IgD-negative memory B cell (primary cell): Measurements from ENCODE around the gene RAB3C. TPM values are rescaled to one million over a fixed set of nuclear protein-coding genes. Genes with fewer than 3 reads are reported as not detected.
A peak's percentile ranks its signal among the peaks of the same experiment; 100 is the strongest.
"Not testable (repeated sequence)": the region's sequence is repeated elsewhere in the genome, so short reads cannot be mapped to it uniquely, and the experiment has no call there.

Experiments
- H3K27ac Mint-ChIP-seq, 3 donors: one replicate each; pipeline ENCODE4 v1.8.0; 2020 to 2022; ENCODE audit warnings: mild to moderate bottlenecking in 3 of 3, mixed read lengths in 3 of 3, moderate library complexity in 1 of 3
- H3K27me3 Mint-ChIP-seq: one replicate; pipeline ENCODE4 v1.8.0; 2021; ENCODE audit warnings: mixed read lengths
- H3K36me3 Mint-ChIP-seq: one replicate; pipeline ENCODE4 v1.8.0; 2020; ENCODE audit warnings: mild to moderate bottlenecking, mixed read lengths
- H3K4me1 Mint-ChIP-seq, 3 donors: one replicate each; pipeline ENCODE4 v1.8.0; 2020 to 2022; ENCODE audit warnings: mixed read lengths in 3 of 3, mild to moderate bottlenecking in 1 of 3
- H3K4me3 Mint-ChIP-seq, 4 donors: one replicate each; pipeline ENCODE4 v1.8.0; 2020 to 2022; ENCODE audit warnings: mild to moderate bottlenecking in 4 of 4, mixed read lengths in 4 of 4, moderate library complexity in 3 of 4
- H3K9me3 Mint-ChIP-seq, 3 donors: one replicate each; pipeline ENCODE4 v1.8.0; 2020 to 2021; ENCODE audit warnings: mixed read lengths in 3 of 3, mild to moderate bottlenecking in 1 of 3
- polyA plus RNA-seq: library from polyadenylated mRNA; unstranded; fragments of 300-500 nt; fragmentation: Illumina TruSeq; gene quantifications from one replicate; pipeline ENCODE4 v1.2.3, GENCODE V29; 2021

RAB3C gene
- polyA plus RNA-seq, 1 donor from 2014 or later: 1.7 TPM

- Mint-ChIP-seq H3K9me3 (no peaks in the 10 kb centered on the region), H3K36me3 (peaks cover 3% of the 10 kb centered on the region), H3K4me3 (no peak overlapping the region), H3K27me3 (no peaks in the 10 kb centered on the region), H3K27ac (peak overlapping the region in 1 of 3 donors; percentile 24), H3K4me1 (no peaks in the 10 kb centered on the region)
Measured at GRCh38 chr5:58675341-58675740, 92.5 kb downstream of the RAB3C start.

DNA sequence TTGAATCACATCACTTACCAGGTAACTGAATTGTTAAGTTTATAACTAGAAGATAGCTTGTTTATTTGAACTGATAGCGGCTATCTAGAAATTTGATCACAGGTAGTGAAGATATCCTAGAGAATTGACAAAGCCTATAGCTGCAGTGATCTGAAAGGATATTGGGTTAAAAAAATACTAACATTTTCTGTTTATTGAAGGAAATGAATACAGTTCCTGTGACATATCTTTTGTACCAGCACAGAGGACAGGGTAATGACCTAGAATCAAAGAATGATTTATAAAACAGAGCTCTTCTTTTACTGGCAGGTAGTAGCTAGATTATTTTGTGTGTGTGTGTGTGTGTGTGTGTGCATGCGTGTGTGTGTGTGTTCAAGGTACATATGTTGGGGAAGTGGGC, 94.8 kb downstream of the RAB3C start:
- Mint-ChIP-seq H3K4me1 (no peaks in the 10 kb centered on the region), H3K9me3 (no peaks in the 10 kb centered on the region), H3K4me3 (no peak overlapping the region), H3K36me3 (peaks cover 3% of the 10 kb centered on the region), H3K27ac (peak overlapping the region in 1 of 3 donors; percentile 28), H3K27me3 (no peaks in the 10 kb centered on the region)

DNA sequence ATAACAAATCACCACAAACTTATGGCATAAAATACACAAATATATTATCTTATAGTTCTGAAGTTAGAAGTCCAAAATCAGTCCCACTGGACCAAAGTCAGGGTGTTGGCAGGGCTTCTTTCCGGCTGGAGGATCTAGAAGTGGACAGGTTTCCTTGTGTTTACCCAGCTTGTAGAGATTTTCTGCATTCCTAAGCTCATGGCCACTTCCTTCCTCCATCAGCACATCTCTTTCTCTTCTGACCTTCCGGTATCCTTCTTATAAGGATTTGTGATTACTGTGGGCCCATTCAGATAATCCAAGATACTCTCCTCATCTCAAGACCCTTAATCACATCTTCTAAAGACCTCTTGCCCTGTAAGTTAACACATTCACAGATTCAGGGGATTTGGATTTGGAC, 97.6 kb downstream of the RAB3C start:
- Mint-ChIP-seq H3K27ac (no peak overlapping the region), H3K36me3 (peaks cover 3% of the 10 kb centered on the region), H3K9me3 (peaks cover 0 to 4% (median 0%) of the 10 kb centered on the region in 3 donors), H3K27me3 (no peaks in the 10 kb centered on the region), H3K4me3 (no peak overlapping the region), H3K4me1 (no peaks in the 10 kb centered on the region)

- Mint-ChIP-seq H3K9me3 (peaks cover 0 to 4% (median 0%) of the 10 kb centered on the region in 3 donors), H3K4me3 (no peak overlapping the region), H3K27ac (no peak overlapping the region), H3K27me3 (no peaks in the 10 kb centered on the region), H3K4me1 (no peaks in the 10 kb centered on the region), H3K36me3 (peaks cover 3% of the 10 kb centered on the region)
Measured at GRCh38 chr5:58681943-58682342, 99.1 kb downstream of the RAB3C start.

DNA sequence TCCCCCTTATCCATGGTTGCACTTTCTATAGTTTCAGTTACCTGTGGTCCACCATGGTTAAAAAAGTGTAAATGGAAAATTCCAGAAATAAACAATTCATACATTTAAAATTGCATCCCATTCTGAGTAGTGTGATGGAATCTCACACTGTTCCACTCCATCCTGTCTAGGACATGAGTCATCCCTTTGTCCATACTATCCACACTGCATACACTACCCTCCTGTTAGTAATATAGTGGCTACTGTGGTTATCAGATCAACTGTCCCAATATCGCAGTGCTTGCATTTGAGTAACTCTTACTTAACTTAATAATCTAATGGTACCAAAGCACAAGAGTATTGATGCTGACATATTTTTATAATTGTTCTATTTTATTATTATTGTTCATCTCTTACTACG, 100.7 kb downstream of the RAB3C start:
- Mint-ChIP-seq H3K4me3 (no peak overlapping the region), H3K4me1 (no peaks in the 10 kb centered on the region), H3K27me3 (no peaks in the 10 kb centered on the region), H3K9me3 (peaks cover 0 to 4% (median 0%) of the 10 kb centered on the region in 3 donors), H3K36me3 (peaks cover 3% of the 10 kb centered on the region), H3K27ac (no peak overlapping the region)

DNA sequence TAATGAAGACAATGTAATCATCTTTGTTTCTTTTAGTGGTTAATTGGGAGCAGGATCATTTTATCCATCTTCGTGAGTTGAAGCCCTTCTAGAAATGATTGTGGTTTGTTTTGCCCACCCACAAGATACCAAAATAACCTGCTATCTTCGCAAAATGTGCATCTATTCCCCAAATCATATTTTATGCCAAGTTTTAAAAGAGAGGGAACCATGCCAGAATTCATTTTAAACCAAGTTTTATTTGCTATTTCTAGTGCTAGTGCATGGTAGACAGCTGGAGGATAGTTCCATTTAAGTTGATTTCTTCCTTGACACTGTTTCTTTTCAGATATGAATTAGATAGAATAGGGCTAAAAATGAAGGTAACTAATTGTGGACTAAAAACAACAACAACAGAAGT, 104.2 kb downstream of the RAB3C start:
- no peaks in the 10 kb centered on the region for H3K4me1 Mint-ChIP-seq
- H3K36me3 Mint-ChIP-seq: peaks cover 2% of the 10 kb centered on the region
- H3K4me3 Mint-ChIP-seq: no peak overlapping the region
- no peak overlapping the region for H3K27ac Mint-ChIP-seq
- H3K27me3 Mint-ChIP-seq: no peaks in the 10 kb centered on the region
- H3K9me3 Mint-ChIP-seq: peaks cover 0 to 4% (median 0%) of the 10 kb centered on the region in 3 donors

DNA sequence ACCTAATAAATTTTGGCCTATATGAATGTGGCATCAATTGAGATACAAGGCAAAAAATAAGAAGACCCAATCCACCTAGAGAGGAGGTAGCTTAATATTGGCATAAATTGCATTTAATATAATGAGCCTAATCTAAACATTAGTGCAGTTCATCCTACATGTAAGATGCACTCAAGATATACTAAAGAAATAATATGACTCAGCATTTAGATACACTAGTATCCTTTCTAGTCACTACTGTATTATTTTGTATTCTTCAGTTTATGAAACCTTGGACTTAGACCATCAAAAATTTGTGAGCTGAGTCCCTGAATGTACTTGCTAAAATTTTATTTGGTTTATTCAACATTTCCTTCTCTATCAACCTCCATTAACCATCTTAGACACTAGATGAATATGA, 104.7 kb downstream of the RAB3C start:
- no peaks in the 10 kb centered on the region for H3K27me3 Mint-ChIP-seq
- peaks cover 0 to 4% (median 0%) of the 10 kb centered on the region in 3 donors for H3K9me3 Mint-ChIP-seq
- H3K36me3 Mint-ChIP-seq: peaks cover 2% of the 10 kb centered on the region

DNA sequence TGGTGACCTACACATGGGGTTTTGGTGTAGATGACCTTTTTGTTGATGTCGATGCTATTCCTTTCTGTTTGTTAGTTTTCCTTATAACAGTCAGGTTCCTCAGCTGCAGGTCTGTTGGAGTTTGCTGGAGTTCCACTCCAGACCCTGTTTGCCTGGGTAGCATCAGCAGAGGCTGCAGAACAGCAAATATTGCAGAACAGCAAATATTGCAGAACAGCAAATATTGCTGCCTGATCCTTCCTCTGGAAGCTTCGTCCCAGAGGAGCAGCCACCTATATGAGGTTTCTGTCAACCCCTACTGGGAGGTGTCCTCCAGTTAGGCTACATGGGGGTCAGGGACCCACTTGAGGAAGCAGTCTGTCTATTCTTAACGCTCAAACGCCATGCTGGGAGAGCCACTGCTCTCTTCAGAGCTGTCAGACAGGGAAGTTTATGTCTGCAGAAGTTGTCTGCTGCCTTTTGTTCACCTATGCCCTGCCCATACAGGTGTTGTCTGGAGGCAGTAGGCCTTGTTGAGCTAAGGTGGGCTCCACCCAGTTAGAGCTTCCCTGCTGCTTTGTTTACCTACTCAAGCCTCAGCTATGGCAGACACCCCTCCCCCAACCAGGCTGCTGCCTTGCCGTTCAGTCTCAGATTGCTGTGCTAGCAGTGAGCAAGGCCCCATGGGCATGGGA, 116.3 kb downstream of the RAB3C start:
- not testable (repeated sequence) for H3K36me3 Mint-ChIP-seq, H3K27me3 Mint-ChIP-seq, H3K4me3 Mint-ChIP-seq, H3K4me1 Mint-ChIP-seq, H3K27ac Mint-ChIP-seq
- peaks cover 3 to 16% (median 8%) of the 10 kb centered on the region in 3 donors for H3K9me3 Mint-ChIP-seq

More for the DNA sequence above, 104.7 kb downstream of the RAB3C start:
- Mint-ChIP-seq H3K4me1 (no peaks in the 10 kb centered on the region), H3K27ac (no peak overlapping the region), H3K4me3 (no peak overlapping the region)

DNA sequence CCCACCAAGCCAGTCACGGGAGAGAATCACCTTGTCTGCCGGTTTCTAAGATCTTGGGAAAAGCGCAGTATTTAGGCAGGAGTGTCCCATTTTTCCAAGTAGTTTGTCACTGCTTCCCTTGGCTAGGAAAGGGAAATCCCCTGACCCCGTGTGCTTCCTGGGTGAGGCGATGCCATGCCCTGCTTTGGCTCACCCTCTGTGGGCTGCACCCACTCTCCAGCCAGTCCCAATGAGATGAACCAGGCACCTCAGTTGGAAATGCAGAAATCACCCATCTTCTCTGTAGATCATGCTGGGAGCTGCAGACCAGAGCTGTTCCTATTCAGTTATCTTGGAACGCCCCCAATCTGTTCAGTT, 116.9 kb downstream of the RAB3C start:
- Mint-ChIP-seq H3K4me1 (no peaks in the 10 kb centered on the region), H3K4me3 (no peak overlapping the region)

DNA sequence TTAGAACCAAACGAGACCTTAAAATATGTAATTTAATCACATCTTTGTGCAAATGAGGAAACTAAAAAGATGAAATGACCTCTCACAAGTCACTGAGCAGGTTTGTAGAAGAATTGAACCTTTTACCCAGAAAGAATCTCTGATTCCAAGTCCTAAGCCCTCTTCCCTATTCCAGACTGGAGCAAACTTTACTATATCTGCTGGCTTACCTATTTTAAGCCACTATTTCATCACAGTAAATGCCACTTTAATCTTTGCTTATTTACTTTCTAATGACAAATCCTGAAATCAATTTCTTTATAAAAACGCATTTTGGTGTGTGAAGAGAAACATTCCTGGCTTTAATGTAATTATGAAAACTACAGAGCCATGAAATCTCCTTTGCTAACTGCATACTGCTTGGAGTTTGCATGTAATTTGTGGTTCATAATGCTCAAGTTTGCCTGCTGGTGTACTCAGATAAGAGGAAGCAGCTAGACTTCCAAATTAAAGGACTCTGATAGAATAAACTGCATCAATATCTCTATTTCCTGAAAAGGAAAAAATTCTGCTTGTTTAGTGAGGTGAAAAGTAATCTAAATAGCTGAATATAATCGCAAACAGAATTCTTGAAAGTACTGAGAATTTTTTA, 121.2 kb downstream of the RAB3C start:
- Mint-ChIP-seq H3K27me3 (peaks cover 4% of the 10 kb centered on the region), H3K27ac (no peak overlapping the region), H3K36me3 (no peaks in the 10 kb centered on the region), H3K9me3 (peaks cover 0 to 2% (median 0%) of the 10 kb centered on the region in 3 donors), H3K4me3 (no peak overlapping the region), H3K4me1 (no peaks in the 10 kb centered on the region)

More for the DNA sequence above, 116.9 kb downstream of the RAB3C start:
- peaks cover 3 to 16% (median 8%) of the 10 kb centered on the region in 3 donors for H3K9me3 Mint-ChIP-seq
- peaks cover 3% of the 10 kb centered on the region for H3K27me3 Mint-ChIP-seq
- H3K27ac Mint-ChIP-seq: no peak overlapping the region
- no peaks in the 10 kb centered on the region for H3K36me3 Mint-ChIP-seq

GRCh38 chr5:58706736-58707135, 123.9 kb downstream of the RAB3C start:
- Mint-ChIP-seq H3K36me3 (no peaks in the 10 kb centered on the region), H3K4me3 (no peak overlapping the region), H3K27ac (no peak overlapping the region), H3K4me1 (peaks cover 0 to 3% (median 0%) of the 10 kb centered on the region in 3 donors), H3K9me3 (peaks cover 0 to 2% (median 0%) of the 10 kb centered on the region in 3 donors), H3K27me3 (peaks cover 1% of the 10 kb centered on the region)

- Mint-ChIP-seq H3K4me1 (peaks cover 0 to 3% (median 0%) of the 10 kb centered on the region in 3 donors), H3K27ac (no peak overlapping the region), H3K36me3 (no peaks in the 10 kb centered on the region), H3K4me3 (no peak overlapping the region), H3K27me3 (peaks cover 1% of the 10 kb centered on the region), H3K9me3 (no peaks in the 10 kb centered on the region)
Measured at GRCh38 chr5:58708456-58708855, 125.6 kb downstream of the RAB3C start.

GRCh38 chr5:58710425-58710824, 127.5 kb downstream of the RAB3C start:
- not testable (repeated sequence) for H3K27ac Mint-ChIP-seq

GRCh38 chr5:58710871-58711270, 128.0 kb downstream of the RAB3C start:
- H3K27me3 Mint-ChIP-seq: peaks cover 1% of the 10 kb centered on the region
- H3K27ac Mint-ChIP-seq: no peak overlapping the region
- peaks cover 0 to 3% (median 0%) of the 10 kb centered on the region in 3 donors for H3K4me1 Mint-ChIP-seq
- H3K4me3 Mint-ChIP-seq: no peak overlapping the region
- peaks cover 0 to 7% (median 2%) of the 10 kb centered on the region in 3 donors for H3K9me3 Mint-ChIP-seq
- H3K36me3 Mint-ChIP-seq: no peaks in the 10 kb centered on the region

More at GRCh38 chr5:58710425-58710824, 127.5 kb downstream of the RAB3C start:
- not testable (repeated sequence) for H3K36me3 Mint-ChIP-seq, H3K9me3 Mint-ChIP-seq, H3K4me3 Mint-ChIP-seq, H3K4me1 Mint-ChIP-seq, H3K27me3 Mint-ChIP-seq

DNA sequence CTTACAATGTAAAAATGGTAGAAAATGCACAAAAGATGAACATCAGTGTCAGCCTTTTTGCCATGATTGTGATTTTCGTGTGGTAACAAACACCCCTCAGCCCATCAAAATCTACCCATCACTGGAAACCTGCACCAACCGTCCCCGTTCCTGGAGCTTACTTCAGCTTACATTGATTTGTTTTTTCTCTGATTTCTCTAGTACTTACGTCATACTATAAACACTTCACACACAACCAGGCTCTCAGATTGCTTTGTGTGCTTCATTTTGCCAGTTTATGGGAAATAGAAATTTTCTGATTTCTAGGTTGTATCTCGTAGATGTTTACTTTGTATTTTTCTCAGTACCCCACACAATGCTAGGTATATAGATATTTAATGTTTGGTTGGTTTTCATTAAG, 129.1 kb downstream of the RAB3C start:
- Mint-ChIP-seq H3K9me3 (peaks cover 0 to 7% (median 2%) of the 10 kb centered on the region in 3 donors), H3K27ac (no peak overlapping the region), H3K4me3 (no peak overlapping the region), H3K36me3 (no peaks in the 10 kb centered on the region), H3K4me1 (peaks cover 0 to 8% (median 0%) of the 10 kb centered on the region in 3 donors), H3K27me3 (peaks cover 3% of the 10 kb centered on the region)

DNA sequence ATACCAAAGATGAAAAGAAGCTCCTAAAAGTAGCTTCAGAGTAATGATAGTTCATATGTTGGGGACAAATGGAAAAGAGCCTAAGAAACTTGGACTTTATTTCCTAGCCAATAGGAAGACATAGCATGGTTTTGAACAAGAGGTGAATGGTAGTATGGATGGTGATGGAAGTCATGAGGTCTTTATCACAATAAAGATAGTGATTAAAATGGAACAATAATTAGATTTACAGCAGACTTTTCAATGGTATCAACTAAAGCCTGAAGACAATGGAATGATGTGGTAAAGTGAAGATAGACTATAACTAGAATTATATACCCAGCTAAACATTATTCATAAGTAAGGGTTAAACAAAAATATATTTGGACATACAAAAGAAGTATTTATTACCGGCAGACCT, 131.2 kb downstream of the RAB3C start:
- Mint-ChIP-seq H3K4me3 (no peak overlapping the region), H3K27me3 (peaks cover 8% of the 10 kb centered on the region), H3K27ac (no peak overlapping the region), H3K36me3 (no peaks in the 10 kb centered on the region), H3K9me3 (peaks cover 0 to 7% (median 2%) of the 10 kb centered on the region in 3 donors), H3K4me1 (peaks cover 0 to 8% (median 0%) of the 10 kb centered on the region in 3 donors)
